PC-9 (cell line): ENCODE data around the gene BCAS3. TPM values are rescaled to one million over a fixed set of nuclear protein-coding genes. Genes with fewer than 3 reads are reported as not detected.
"Not testable (repeated sequence)": the region's sequence is repeated elsewhere in the genome, so short reads cannot be mapped to it uniquely, and the experiment has no call there.

Experiments used
- BruUV-seq: library from RNA; stranded (reverse); fragments of 400-500 nt; replicated peaks from 2 replicates; lab custom pipeline; 2021; lab: Mats Ljungman, UMichigan
- CTCF ChIA-PET: fragments of 300-600 bp; sonication (Branson Sonifier 250); formaldehyde crosslinking; loops from one replicate; lab custom pipeline; 2022; ENCODE audit warnings: antibody characterized with exemption; lab: Charles Lee
- POLR2A ChIA-PET: fragments of 300-600 bp; sonication (Branson Sonifier 250); formaldehyde crosslinking; loops from one replicate; lab custom pipeline; 2022; ENCODE audit warnings: antibody characterized with exemption; ENCODE audit not compliant: unreplicated experiment; lab: Charles Lee
- DNase-seq, 2 experiments: peaks; one replicate each; pipeline versions ENCODE4 v3.0.0 to v3.0.0-alpha.2; 2015 to 2022; ENCODE audit warnings: mixed read lengths in 1 of 2
- H2AFZ ChIP-seq: fragments of 200-600 bp; sonication (generic); 2 replicates; pipeline ENCODE4 v1.8.1; 2017; ENCODE audit warnings: antibody characterized with exemption
- H3F3A ChIP-seq: fragments of 200-600 bp; sonication (generic); 2 replicates; pipeline ENCODE4 v1.8.1; 2017; ENCODE audit warnings: antibody characterized with exemption, mild to moderate bottlenecking, low read depth; ENCODE audit not compliant: insufficient read depth
- H3K27ac ChIP-seq: fragments of 200-600 bp; sonication (generic); 2 replicates; pipeline ENCODE4 v1.6.1; 2016; ENCODE audit warnings: mixed run types
- H3K27me3 ChIP-seq: fragments of 200-600 bp; sonication (generic); 2 replicates; pipeline ENCODE4 v1.6.1; 2016; ENCODE audit warnings: low read depth, mixed run types; ENCODE audit not compliant: insufficient read depth
- H3K36me3 ChIP-seq: fragments of 200-600 bp; sonication (generic); 2 replicates; pipeline ENCODE4 v1.6.1; 2016; ENCODE audit warnings: low read depth, mixed run types
- H3K4me1 ChIP-seq: fragments of 200-600 bp; sonication (generic); replicated peaks from 2 replicates; pipeline ENCODE4 v1.6.1; 2016; ENCODE audit warnings: mixed run types; ENCODE audit not compliant: insufficient read depth
- H3K4me2 ChIP-seq: fragments of 200-600 bp; sonication (generic); 2 replicates; pipeline ENCODE4 v1.6.1; 2017; ENCODE audit warnings: mixed run types
- H3K4me3 ChIP-seq: fragments of 200-600 bp; sonication (generic); 2 replicates; pipeline ENCODE4 v1.6.1; 2016; ENCODE audit warnings: mixed run types
- H3K79me2 ChIP-seq: fragments of 200-600 bp; sonication (generic); 2 replicates; pipeline ENCODE4 v1.6.1; 2017; ENCODE audit warnings: low read depth, mixed run types
- H3K9me2 ChIP-seq: fragments of 200-600 bp; sonication (generic); 2 replicates; pipeline ENCODE4 v1.8.1; 2017; ENCODE audit warnings: mild to moderate bottlenecking; ENCODE audit not compliant: insufficient read depth
- H3K9me3 ChIP-seq: fragments of 200-600 bp; sonication (generic); 2 replicates; pipeline ENCODE4 v1.8.1; 2016; ENCODE audit warnings: low read depth; ENCODE audit not compliant: insufficient read depth
- H4K20me1 ChIP-seq: fragments of 200-600 bp; sonication (generic); 2 replicates; pipeline ENCODE4 v1.8.1; 2017; ENCODE audit not compliant: insufficient read depth
- EZH2 ChIP-seq: fragments of 200-600 bp; sonication (generic); IDR thresholded peaks from 2 replicates; pipeline ENCODE4 v1.8.0; 2017; ENCODE audit warnings: antibody characterized with exemption, low read depth
- intact Hi-C: fragments of 100-400 bp; cut with micrococcal nuclease; formaldehyde crosslinking; loops from one replicate; pipeline ENCODE4 v1.10.0; 2022; ENCODE audit not compliant: unreplicated experiment
- total RNA-seq: library from RNA; stranded (reverse); gene quantifications from 2 replicates; pipeline ENCODE4 v1.2.3, GENCODE V29; 2021
- TF ChIP-seq, protein P1 (sequence below): fragments of 200-600 bp; sonication (generic); conservative IDR thresholded peaks from 2 replicates; pipeline ENCODE4 v1.6.1; 2017; ENCODE audit warnings: mixed run types, antibody characterized with exemption, mild to moderate bottlenecking, moderate library complexity

Gene BCAS3
- total RNA-seq, 1 experiment from 2014 or later = 26.0 TPM

DNA sequence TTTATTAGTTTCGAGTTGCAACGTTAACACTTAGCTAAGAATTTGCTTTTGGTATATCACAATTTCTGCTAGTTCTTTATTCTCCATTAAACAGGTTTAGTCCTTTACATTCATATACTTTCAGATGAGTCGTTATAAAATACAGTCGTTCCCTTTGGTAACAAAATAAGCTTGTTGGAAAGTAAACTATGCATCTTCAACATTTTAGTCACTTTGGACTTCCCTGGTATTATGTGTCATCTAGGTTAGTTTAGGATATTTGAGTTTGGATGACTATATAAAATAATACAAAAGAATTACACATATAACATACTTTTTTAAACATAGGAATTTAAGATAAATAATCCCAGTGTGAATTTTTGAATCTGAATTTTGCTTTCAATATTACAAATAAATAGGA lies 351.5 kb downstream of the BCAS3 start:
- CTCF ChIA-PET = no interaction called here
- Histone ChIP-seq H2AFZ (no peak overlapping the region), H3K36me3 (no peaks in the 10 kb centered on the region), H3K9me2 (no peaks in the 10 kb centered on the region), H3K79me2 (no peaks in the 10 kb centered on the region), H3K4me1 (no peaks in the 10 kb centered on the region), H4K20me1 (no peaks in the 10 kb centered on the region), H3K4me2 (no peak overlapping the region), H3F3A (no peaks in the 10 kb centered on the region), H3K4me3 (no peak overlapping the region), H3K27ac (no peak overlapping the region), H3K9me3 (no peaks in the 10 kb centered on the region), H3K27me3 (no peaks in the 10 kb centered on the region)
- DNase-seq = no peak
- POLR2A ChIA-PET = no interaction called here
- intact Hi-C loops = no loop called here
- BruUV-seq = no TSS peak
- TF ChIP-seq EZH2 = no peak
- TF ChIP-seq, protein P1, sequence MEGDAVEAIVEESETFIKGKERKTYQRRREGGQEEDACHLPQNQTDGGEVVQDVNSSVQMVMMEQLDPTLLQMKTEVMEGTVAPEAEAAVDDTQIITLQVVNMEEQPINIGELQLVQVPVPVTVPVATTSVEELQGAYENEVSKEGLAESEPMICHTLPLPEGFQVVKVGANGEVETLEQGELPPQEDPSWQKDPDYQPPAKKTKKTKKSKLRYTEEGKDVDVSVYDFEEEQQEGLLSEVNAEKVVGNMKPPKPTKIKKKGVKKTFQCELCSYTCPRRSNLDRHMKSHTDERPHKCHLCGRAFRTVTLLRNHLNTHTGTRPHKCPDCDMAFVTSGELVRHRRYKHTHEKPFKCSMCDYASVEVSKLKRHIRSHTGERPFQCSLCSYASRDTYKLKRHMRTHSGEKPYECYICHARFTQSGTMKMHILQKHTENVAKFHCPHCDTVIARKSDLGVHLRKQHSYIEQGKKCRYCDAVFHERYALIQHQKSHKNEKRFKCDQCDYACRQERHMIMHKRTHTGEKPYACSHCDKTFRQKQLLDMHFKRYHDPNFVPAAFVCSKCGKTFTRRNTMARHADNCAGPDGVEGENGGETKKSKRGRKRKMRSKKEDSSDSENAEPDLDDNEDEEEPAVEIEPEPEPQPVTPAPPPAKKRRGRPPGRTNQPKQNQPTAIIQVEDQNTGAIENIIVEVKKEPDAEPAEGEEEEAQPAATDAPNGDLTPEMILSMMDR = no peak

GRCh38 chr17:61040666-61041065 lies 363.0 kb downstream of the BCAS3 start:
- Histone ChIP-seq H3K4me1 (no peaks in the 10 kb centered on the region), H3K27me3 (no peaks in the 10 kb centered on the region), H3K9me3 (no peaks in the 10 kb centered on the region), H2AFZ (no peak overlapping the region), H3K79me2 (no peaks in the 10 kb centered on the region), H3K4me2 (no peak overlapping the region), H3K4me3 (no peak overlapping the region), H3F3A (no peaks in the 10 kb centered on the region), H3K9me2 (no peaks in the 10 kb centered on the region), H3K36me3 (no peaks in the 10 kb centered on the region), H4K20me1 (peaks cover 5% of the 10 kb centered on the region; the same call in 1 of the 2 replicates), H3K27ac (no peak overlapping the region)
- TF ChIP-seq, protein P1 = no peak
- no peak for TF ChIP-seq EZH2
- intact Hi-C loops = no loop called here
- DNase-seq = no peak
- POLR2A ChIA-PET = no interaction called here
- CTCF ChIA-PET = interaction anchor here (0.6 kb wide), 1 partner anchor 8 kb away, joined by 3 read pairs; no protein-coding TSS in a partner anchor
- no TSS peak for BruUV-seq

- H3K4me3 ChIP-seq, H3F3A ChIP-seq, H3K27ac ChIP-seq, H4K20me1 ChIP-seq, H3K36me3 ChIP-seq, H3K27me3 ChIP-seq, intact Hi-C loops, H2AFZ ChIP-seq, H3K4me1 ChIP-seq, POLR2A ChIA-PET, H3K4me2 ChIP-seq, H3K9me2 ChIP-seq, H3K79me2 ChIP-seq, BruUV-seq, H3K9me3 ChIP-seq, DNase-seq: not testable (repeated sequence)
- CTCF ChIA-PET = interaction anchor here (0.6 kb wide), 1 partner anchor 42 kb away, joined by 8 read pairs; no protein-coding TSS in a partner anchor
Observed at GRCh38 chr17:61042348-61042747, 364.7 kb downstream of the BCAS3 start.

GRCh38 chr17:61047515-61047914 lies 369.9 kb downstream of the BCAS3 start:
- Histone ChIP-seq H3K36me3 (no peaks in the 10 kb centered on the region), H2AFZ (no peak overlapping the region), H3K9me2 (no peaks in the 10 kb centered on the region), H4K20me1 (no peaks in the 10 kb centered on the region), H3K27ac (no peak overlapping the region), H3K9me3 (no peaks in the 10 kb centered on the region), H3F3A (no peaks in the 10 kb centered on the region), H3K27me3 (no peaks in the 10 kb centered on the region), H3K79me2 (no peaks in the 10 kb centered on the region), H3K4me3 (no peak overlapping the region), H3K4me2 (no peak overlapping the region), H3K4me1 (no peaks in the 10 kb centered on the region)
- BruUV-seq = no TSS peak
- POLR2A ChIA-PET = no interaction called here
- no peak for DNase-seq
- intact Hi-C loops = no loop called here
- CTCF ChIA-PET = no interaction called here
- TF ChIP-seq, protein P1 = no peak
- no peak for TF ChIP-seq EZH2
